Measurements from ENCODE around the gene SIRT5. TPM values are rescaled to one million over a fixed set of nuclear protein-coding genes. Genes with fewer than 3 reads are reported as not detected.

The SIRT5 gene
- total RNA-seq, 1 experiment from 2014 or later: 7.6 TPM

GRCh38 chr6:13590574-13591153 is 16.3 kb downstream of the SIRT5 start:
- Histone ChIP-seq H3K27me3 (replicated peaks; ENCODE audit: insufficient read depth, low read depth, low read length, poor library complexity) (no peaks in the 10 kb centered on the region), H3K9me3 (ENCODE audit: low read depth, low read length, poor library complexity, severe bottlenecking) (no peaks in the 10 kb centered on the region), H3K4me3 (ENCODE audit: low read depth, low read length, poor library complexity, severe bottlenecking) (no peak overlapping the region), H3K36me3 (ENCODE audit: insufficient read depth, low read length, poor library complexity, severe bottlenecking) (peaks cover 5% of the 10 kb centered on the region), H3K27ac (ENCODE audit: low read depth, low read length, poor library complexity, severe bottlenecking) (no peak overlapping the region), H3K4me1 (ENCODE audit: insufficient read depth, low read length, poor library complexity, severe bottlenecking) (no peaks in the 10 kb centered on the region)
- TF ChIP-seq, protein P1, sequence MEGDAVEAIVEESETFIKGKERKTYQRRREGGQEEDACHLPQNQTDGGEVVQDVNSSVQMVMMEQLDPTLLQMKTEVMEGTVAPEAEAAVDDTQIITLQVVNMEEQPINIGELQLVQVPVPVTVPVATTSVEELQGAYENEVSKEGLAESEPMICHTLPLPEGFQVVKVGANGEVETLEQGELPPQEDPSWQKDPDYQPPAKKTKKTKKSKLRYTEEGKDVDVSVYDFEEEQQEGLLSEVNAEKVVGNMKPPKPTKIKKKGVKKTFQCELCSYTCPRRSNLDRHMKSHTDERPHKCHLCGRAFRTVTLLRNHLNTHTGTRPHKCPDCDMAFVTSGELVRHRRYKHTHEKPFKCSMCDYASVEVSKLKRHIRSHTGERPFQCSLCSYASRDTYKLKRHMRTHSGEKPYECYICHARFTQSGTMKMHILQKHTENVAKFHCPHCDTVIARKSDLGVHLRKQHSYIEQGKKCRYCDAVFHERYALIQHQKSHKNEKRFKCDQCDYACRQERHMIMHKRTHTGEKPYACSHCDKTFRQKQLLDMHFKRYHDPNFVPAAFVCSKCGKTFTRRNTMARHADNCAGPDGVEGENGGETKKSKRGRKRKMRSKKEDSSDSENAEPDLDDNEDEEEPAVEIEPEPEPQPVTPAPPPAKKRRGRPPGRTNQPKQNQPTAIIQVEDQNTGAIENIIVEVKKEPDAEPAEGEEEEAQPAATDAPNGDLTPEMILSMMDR (conservative IDR thresholded peaks at IDR 0.05; ENCODE audit: low read depth, low read length): no peak
- no peak for TF ChIP-seq EZH2 (IDR thresholded peaks at IDR 0.05; ENCODE audit: borderline replicate concordance, low read depth, low read length, poor library complexity, severe bottlenecking)
- ChIA-PET CTCF (no interaction called here), POLR2A (ENCODE audit: low non-redundant PET) (no interaction called here)
- BruUV-seq (replicated peaks): no TSS peak
- DNase-seq (ENCODE audit: low spot score): no peak
- intact Hi-C loops (cut with micrococcal nuclease; ENCODE audit: unreplicated experiment): no loop called here

- ChIA-PET POLR2A (ENCODE audit: low non-redundant PET) (no interaction called here), CTCF (no interaction called here)
- Histone ChIP-seq H3K4me3 (ENCODE audit: low read depth, low read length, poor library complexity, severe bottlenecking) (no peak overlapping the region), H3K27ac (ENCODE audit: low read depth, low read length, poor library complexity, severe bottlenecking) (no peak overlapping the region), H3K9me3 (ENCODE audit: low read depth, low read length, poor library complexity, severe bottlenecking) (no peaks in the 10 kb centered on the region), H3K27me3 (replicated peaks; ENCODE audit: insufficient read depth, low read depth, low read length, poor library complexity) (no peaks in the 10 kb centered on the region), H3K36me3 (ENCODE audit: insufficient read depth, low read length, poor library complexity, severe bottlenecking) (peaks cover 5% of the 10 kb centered on the region), H3K4me1 (ENCODE audit: insufficient read depth, low read length, poor library complexity, severe bottlenecking) (no peaks in the 10 kb centered on the region)
- TF ChIP-seq, protein P1 (conservative IDR thresholded peaks at IDR 0.05; ENCODE audit: low read depth, low read length): no peak
- no peak for TF ChIP-seq EZH2 (IDR thresholded peaks at IDR 0.05; ENCODE audit: borderline replicate concordance, low read depth, low read length, poor library complexity, severe bottlenecking)
- no TSS peak for BruUV-seq (replicated peaks)
- DNase-seq (ENCODE audit: low spot score): no peak
- intact Hi-C loops (cut with micrococcal nuclease; ENCODE audit: unreplicated experiment): no loop called here
These were observed 17.0 kb downstream of the SIRT5 start for GRCh38 chr6:13591205-13591921.

- H3K27ac ChIP-seq (ENCODE audit: low read depth, low read length, poor library complexity, severe bottlenecking): no peak overlapping the region
- ChIA-PET CTCF (no interaction called here), POLR2A (ENCODE audit: low non-redundant PET) (no interaction called here)
- no peaks in the 10 kb centered on the region for H3K4me1 ChIP-seq (ENCODE audit: insufficient read depth, low read length, poor library complexity, severe bottlenecking)
- no TSS peak for BruUV-seq (replicated peaks)
- H3K4me3 ChIP-seq (ENCODE audit: low read depth, low read length, poor library complexity, severe bottlenecking): no peak overlapping the region
- DNase-seq (ENCODE audit: low spot score): no peak
- H3K9me3 ChIP-seq (ENCODE audit: low read depth, low read length, poor library complexity, severe bottlenecking): no peaks in the 10 kb centered on the region
- intact Hi-C loops (cut with micrococcal nuclease; ENCODE audit: unreplicated experiment): no loop called here
- peaks cover 5% of the 10 kb centered on the region for H3K36me3 ChIP-seq (ENCODE audit: insufficient read depth, low read length, poor library complexity, severe bottlenecking)
- H3K27me3 ChIP-seq (replicated peaks; ENCODE audit: insufficient read depth, low read depth, low read length, poor library complexity): no peaks in the 10 kb centered on the region
- no peak for TF ChIP-seq EZH2 (IDR thresholded peaks at IDR 0.05; ENCODE audit: borderline replicate concordance, low read depth, low read length, poor library complexity, severe bottlenecking)
These were observed 18.7 kb downstream of the SIRT5 start for GRCh38 chr6:13593103-13593502.
